HG02798 (cell line): ENCODE results near the gene ERG.

Experiments used
- ATAC-seq: cut with Tn5 transposase; IDR thresholded peaks from one replicate; pipeline ENCODE4 v1.9.1; 2021; ENCODE audit warnings: mild to moderate bottlenecking; ENCODE audit not compliant: unreplicated experiment, poor library complexity

The ERG gene, protein sequence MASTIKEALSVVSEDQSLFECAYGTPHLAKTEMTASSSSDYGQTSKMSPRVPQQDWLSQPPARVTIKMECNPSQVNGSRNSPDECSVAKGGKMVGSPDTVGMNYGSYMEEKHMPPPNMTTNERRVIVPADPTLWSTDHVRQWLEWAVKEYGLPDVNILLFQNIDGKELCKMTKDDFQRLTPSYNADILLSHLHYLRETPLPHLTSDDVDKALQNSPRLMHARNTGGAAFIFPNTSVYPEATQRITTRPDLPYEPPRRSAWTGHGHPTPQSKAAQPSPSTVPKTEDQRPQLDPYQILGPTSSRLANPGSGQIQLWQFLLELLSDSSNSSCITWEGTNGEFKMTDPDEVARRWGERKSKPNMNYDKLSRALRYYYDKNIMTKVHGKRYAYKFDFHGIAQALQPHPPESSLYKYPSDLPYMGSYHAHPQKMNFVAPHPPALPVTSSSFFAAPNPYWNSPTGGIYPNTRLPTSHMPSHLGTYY

DNA sequence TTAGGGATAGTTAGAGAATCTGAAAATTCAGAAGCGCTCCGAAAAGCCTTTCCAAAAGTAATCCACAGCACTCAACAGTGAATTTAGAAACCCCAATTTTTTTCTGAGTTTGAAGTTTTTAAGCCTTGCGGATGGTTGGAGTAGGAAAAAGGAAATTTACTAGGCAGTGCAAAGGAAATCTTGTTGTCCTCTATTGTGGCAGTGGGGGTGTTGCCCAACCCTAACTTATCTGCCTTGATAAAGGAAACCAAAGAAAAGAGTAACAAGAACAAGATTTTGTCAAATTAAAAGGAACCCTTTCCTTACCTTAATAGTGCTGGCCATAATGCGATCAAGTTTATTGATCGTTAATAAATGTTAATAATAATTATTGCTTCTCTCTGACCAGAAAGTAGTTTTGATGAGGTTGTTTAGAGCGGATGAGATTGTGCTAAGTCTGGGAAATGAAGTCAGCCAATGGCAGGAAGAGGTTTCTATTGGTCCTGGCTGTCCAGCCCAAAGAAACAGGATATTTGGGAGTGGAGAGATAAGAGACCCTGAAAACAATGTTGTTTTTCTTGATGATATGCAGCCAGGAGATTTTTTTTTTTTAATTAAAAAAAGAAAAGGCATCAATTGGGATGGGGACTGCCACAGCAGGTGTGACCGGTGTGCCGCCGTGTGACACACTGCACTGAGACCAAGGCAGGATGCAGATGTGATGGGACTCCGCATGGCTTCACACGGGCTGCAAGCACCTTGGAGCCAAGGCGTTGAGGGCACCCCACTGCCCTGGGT, at the start of gene ERG:
ERG (minus strand) TSS at position 421 of the 777 bp plus-strand sequence; CDS start at position 324, 97 bp downstream.
- no peak for ATAC-seq

DNA sequence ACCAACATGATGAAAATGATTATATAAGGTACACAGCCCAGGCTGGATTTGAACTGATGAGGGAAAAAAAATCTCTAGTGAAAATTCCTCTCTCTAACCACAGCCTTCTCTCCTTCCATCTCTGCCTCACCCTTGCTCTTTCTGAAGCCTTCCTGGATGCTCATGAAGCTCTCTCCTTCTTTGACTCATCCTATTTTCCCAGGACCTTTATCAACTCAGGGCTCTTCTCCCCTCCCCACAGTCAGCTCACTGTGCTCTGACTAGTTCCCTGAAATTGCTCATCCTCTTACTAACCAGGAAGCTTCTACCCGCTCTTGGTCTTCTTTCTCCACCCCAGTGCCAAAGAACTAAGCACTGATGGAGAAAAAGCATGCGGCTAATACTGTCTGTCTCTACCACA, 46.4 kb upstream of the ERG start:
- no peak for ATAC-seq

DNA sequence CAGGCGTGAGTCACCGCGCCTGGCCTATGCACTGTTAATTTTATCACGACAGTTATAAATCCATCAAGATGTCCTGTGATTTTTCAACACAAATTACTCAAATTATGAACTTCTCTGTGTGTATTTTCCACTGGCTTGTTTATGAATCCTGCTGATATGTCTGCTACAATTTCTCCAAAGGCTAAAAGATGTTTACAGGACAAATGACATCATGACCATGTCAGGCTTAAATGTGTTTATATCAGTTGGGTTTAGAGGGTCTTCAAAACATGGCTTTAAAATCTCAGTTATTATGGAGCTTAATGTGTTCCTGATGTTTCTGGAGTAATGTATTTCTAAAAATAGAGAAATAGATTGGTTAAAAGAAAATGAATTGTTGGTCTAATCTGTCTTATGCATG, 44.0 kb upstream of the ERG start:
- no peak for ATAC-seq

DNA sequence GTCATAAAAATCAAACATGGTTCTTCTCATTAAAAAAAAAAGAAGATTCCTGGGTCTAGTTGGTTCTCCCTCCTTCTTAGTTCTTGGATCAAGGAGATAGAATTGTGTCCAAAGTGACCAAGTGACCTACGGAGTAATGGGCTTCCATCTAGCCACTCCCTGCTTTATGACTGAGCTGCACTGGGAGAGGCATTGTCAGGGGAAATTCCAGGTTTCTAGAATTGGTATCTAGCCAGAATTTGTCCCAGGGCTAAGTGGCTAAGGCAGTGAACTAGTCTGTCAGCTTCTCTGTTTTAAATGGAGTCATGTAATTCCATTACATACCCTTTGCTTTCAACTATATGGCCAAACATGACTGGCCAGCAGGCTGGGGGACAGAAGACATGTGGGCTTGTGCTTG, 40.1 kb upstream of the ERG start:
- ATAC-seq, result no peak

DNA sequence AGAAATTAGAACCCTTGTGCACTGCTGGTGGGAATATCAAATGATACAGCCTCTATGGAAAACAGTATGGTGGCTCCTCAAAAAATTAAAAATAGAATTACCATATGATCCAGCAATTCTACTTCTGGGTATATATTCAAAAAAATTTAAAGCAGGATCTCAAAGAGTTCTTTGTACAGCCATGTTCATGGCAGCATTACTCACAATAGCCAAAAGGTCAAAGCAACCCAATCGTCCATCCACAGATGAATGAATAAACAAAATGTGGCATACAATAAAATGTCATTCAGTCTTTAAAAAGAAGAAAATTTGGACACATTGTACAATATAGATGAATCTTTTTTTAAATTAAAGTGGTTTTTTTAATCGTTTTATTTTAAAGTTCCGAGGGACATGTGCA, 36.3 kb upstream of the ERG start:
- no peak for ATAC-seq

DNA sequence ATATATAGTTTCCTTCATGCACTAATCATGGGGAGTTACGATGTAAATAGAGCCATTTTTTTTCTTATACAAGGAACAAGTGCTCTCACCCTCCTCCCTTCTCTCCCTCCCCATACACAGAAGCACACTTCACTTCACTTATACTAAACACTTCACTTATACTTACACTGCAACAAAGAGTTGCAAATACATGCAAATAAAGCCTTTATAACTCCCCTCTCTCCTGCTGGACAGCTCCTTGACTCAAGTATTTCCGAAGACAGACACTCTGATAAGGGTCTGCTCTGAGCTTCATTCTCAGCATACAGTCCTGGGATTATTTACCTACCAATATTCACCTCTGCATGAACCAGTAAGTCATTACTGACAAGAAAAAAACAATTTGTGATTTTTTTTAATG, 35.6 kb upstream of the ERG start:
- ATAC-seq, result no peak

DNA sequence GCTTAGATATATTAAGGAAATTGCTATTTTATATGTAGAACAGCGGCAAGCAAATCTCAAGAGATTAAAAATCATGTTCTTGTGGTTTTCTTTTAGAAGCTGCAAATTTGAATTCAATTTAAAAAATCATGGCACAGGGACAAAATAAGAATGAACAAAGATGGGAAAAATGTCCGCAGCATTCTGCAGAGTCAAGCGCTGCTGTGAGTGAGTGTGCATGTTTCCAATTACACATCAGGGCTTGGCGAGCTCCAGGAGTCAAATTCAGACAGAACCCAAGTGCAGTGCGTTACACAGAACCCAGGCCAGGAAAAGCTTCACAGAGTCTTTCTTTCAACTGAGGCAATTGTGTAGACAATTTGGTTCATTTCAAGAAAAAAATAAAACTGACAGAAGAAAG, 33.3 kb upstream of the ERG start:
- no peak for ATAC-seq

DNA sequence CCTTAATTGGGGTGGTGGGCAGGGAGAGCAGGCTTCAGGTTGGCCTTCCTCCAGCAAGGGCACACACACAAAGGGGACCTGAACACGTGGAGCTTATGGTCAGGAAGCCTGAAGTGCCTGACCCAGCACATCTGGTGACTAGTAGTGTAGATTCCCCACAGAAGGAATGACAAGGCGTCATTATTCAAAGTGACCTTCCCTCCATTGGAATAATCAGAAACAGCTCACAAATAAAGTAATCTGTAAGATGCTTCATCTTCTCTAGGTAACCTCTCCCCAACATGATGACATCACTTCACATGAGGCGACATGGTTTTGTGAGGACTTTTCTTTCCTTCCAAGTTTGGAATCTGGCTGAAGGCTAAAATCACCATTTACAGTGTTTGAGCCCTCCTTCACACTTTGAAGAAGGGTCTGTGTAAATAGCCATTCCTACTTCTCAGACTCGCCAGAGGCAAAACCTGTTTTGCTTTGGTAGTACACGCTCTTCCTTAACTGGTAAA, 32.8 kb upstream of the ERG start:
- ATAC-seq, result no peak

DNA sequence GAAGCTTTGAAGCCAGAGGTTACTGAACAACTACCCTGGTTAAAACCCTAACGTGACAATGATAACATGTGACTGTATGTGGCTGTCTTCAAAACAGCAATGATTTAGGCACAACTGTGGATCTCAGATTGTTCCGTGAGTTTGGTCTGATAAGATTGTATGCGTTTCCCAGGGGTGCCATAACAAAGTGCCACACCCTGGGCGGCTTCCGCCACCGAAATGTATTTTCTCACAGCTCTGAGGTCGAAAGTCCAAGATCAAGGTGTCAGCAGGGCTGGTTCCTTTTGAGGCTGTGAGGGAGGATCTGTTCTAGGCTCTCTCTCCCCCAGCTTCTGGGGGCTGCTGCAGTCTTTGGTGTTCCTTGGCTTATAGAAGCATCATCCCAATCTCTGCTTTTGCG, 29.5 kb upstream of the ERG start:
- no peak for ATAC-seq

DNA sequence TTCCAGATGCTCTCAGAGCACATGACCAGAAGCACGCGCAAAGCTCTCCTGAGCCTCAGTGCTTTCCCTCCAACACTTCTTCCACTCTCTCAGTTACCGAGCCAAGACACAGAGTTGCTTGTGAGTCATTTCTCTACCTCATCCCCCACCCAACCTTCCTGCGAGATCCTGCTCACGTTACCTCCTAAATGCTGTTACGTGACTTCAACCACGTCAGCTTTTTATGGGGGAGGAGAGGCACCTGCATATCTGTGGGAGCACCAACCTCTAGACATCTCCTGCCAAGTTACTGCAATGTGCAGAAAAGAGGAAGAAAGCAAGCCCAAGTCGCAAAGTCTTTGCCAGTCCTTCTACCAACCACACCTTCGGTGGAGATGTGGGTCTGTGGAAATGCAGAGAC, 27.2 kb upstream of the ERG start:
- ATAC-seq, result no peak

DNA sequence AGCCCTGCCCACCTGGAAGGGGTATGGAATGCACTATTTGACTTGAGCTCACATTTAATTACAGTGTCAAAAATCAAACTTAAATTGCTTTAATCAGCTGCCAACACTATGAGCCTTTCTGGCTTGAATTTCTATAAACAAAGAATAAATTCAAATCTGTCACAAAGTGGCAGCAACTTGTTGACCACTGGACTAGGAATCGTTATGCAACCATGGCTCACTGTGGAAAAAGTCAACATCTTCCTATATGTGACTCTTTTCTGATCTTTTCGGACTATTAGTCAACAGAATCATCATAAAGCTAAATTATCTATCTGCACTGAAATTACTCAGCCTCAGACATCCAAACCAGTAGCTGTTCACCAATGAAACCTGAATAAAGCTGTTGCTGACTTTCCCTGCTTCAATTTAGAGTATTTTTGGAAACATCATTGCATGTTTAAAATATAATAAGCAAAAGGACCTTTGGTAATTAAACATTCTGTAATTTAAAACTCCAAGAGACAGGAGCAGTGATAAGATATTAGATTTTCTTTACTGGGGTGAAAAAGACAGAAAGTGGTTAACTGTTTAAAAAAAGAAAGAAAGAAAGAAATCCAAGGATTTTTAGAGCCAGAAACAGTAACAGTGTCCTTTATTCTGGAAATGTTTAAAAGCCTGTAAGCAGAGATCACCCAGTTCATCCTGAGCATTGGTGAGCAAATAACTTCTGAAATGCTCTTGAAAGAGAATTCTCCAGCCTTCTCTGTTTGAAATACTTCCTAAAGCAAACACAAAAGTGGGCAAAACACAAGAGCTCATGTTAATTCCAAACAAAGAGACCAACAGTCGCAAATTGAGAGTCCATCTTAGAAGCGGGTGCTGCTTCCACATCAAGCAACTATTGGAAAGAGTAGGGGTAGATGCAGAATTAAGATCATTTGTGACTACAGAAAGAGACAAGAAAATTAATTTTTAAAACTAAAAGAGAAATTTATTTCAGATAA, 26.2 kb upstream of the ERG start:
- ATAC-seq, result no peak

DNA sequence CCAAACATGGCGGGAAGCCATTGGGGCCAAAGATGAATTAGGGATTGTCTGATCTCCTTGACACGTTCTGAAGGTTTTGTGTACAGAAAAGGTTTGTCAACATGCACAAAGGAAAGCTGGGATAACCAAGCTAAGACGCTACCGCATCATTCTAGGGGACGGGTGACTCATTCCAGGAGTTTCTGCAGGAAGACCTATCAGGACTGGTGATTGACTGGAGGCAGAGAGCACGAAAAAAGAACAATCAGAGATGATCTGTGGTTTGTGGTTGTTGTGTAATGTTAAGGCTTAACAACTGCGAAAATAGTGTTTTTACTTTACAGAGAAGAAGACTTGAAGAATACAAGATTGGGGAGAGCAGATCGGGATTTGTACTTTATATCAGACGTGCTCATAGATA, 22.2 kb upstream of the ERG start:
- no peak for ATAC-seq

DNA sequence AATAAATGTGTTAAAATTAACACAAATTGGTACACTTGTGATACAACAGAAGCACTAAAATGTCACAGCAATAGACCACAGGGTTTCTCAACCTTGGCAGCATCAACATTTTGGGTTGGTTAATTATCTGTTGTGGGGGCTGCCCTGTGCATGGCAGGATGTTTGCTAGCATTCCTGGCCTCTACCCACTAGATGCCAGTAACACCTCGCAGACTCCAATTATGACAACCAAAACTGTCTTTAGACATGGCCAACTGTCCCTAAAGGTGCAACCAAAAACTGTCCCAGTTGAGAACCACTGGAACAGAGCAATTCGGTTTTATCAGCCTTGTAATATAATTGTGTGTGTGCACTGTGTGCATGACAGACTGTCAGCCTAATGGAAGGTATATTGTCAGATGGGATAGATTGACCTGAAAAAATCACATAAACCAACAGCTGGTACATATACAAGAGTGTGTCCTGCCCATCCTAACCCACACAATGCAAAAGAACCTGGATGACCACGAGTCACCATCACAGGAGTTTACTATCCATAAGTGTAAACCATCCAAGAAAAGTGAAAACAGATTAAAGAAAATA, 13.5 kb upstream of the ERG start:
- no peak for ATAC-seq

DNA sequence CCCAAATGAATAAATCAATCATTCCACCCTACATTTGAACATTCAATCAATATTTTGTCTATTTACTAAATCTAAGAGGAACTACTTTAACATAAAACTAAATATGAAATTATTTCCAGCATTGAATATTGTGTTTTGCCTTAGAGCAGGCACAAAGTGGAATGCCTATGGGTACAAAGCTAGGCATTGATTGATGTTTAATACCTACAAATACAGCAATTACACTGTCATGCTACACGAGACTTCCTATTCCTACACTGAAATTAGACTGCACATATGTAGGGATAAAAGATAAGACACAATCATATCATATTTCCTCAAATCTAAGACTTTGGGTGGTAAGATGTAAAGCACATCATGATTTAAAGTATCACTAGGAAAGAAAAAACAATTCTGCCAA, 12.9 kb upstream of the ERG start:
- no peak for ATAC-seq

DNA sequence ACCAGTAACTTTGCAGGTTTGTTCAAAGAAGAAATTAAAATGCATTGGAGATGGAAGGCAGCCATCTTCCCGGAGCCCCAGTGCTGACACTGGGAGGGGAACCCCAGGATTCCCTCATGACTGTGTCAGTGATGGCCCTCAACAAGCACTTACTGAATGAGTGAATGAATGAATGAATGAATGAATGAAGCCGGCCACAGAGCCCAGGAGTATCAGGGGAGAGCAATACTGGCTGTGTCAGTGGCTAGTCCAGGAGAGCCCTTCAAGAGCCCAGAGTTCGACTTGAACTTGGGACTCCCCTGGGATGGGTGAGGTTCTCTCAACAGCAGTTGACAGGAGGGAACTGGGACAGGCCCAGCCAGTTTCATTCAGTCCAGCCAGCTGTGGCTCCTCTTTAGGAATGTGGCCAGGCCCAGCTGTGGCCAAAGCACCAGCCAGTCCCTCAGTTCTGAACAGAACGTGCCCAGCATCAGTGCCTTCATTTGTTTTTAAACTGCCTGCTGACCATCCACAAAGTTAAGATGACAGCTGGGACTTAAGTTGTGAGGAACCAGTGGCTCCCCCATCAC, 9.2 kb upstream of the ERG start:
- no peak for ATAC-seq

DNA sequence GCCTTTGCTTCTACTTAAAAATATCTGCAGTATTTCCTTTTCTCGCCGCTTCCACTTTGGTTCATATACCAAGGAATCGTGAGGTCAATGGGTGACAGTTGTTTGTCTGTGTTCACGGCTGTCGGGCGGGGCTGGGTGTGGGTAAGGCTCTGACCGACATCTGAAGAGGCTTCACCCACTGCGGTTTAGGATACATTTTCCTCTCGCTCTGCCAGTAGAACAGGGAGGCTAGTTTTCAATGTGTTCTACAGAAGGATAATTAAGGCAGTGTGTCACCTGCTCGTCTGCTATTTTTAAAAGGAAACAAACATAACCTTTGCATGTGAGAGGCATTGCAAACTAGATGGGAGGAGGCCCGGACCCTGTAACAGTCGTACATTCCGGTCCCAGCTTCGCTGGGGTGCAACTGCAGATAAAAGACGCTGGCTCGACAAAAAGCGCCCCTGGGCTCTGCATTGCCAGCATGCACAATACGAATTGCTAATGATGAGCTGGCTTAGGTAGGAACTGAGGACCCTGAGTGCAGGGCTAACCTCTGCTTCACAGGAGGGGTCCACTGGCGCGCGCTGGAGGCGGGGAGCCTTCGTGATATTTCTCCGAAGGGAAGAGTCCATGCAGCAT, 8.5 kb upstream of the ERG start:
- ATAC-seq, result no peak

DNA sequence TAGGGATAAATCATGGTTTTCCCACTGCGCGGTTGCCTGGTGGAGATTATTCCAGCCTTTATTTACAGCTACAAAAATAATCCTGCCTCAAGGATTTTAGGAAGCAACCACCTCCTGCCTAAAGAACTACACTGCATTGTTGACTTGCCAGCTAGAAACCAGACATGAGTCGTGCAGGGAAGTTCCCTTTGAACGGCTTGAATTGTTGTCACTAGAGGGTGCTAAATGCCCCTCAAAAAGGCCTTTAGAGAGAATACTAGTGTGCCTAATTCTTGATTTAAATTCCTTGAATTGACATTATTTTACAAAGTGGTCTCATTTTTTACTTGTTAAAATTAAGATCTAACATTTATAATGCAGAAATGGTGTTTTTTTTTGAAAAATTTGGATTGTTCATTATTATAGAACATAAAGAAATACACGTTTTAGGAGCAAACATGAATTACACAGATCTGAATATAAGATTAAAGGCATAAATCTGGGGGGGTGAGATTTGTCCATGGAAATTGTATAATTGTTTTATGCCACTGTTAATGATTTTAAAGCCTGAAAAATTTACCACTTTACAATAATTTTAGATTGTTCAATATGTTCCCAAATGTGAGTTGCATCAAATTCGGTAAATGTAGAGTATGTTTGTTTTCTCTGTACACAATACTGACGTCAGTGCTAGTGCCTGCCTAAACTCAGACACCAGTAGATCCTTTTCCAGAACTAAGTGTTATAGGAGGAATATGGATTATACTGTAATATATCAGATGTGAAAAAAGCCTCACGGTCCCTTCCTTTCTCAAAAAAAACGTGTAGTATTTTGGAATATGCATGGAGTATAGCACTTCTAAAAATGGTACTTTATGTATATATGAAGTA, 7.6 kb upstream of the ERG start:
- no peak for ATAC-seq

DNA sequence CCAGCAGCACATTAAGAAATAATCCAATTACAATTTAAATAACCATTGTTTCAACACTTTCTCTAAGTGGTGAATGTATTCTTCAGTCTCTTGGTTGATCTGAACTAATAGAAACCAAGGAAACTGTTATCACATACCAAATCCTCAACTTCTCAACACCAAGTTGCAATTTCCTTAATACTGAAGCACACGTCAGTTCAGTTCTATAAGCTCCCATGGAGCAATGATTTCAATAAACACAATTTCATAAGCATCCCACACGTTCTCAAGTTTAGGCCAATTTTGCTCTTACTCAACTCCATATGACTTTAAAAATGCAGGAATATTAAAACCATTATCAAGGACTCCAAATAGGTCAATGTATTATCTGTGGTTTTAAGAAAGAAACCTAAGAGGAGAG, 5.8 kb upstream of the ERG start:
- no peak for ATAC-seq
